Naive thymus-derived CD8-positive, alpha-beta T cell (primary cell): ENCODE results near the gene NELFCD. TPM values are rescaled to one million over a fixed set of nuclear protein-coding genes. Genes with fewer than 3 reads are reported as not detected.
"Not testable (repeated sequence)": the region's sequence is repeated elsewhere in the genome, so short reads cannot be mapped to it uniquely, and the experiment has no call there.

Source experiments
- ATAC-seq, 2 donors: fragments of 150-1000 bp; cut with Tn5 transposase in 1 of 2; sonication (Bioruptor Pico), chemical (Tn5 transposase) in 1 of 2; 1 replicate in 1 of 2; 2 replicates in 1 of 2; pipeline ENCODE4 v1.10.0; 2021; ENCODE audit warnings: mild to moderate bottlenecking in 2 of 2, moderate library complexity in 2 of 2
- POLR2A ChIA-PET: fragments of 350-600 bp; sonication (Branson Sonifier 250); formaldehyde crosslinking; loops from one replicate; lab custom pipeline; 2021; ENCODE audit warnings: antibody characterized with exemption; lab: Charles Lee
- DNase-seq, 10 donors: peaks; one replicate each; pipeline versions ENCODE4 v3.0.0 to v3.0.0-alpha.2; 2020 to 2022
- H3K27ac Mint-ChIP-seq, 10 donors: one replicate each; pipeline ENCODE4 v1.8.0; 2020 to 2022; ENCODE audit warnings: mild to moderate bottlenecking in 10 of 10, mixed read lengths in 10 of 10, moderate library complexity in 4 of 10, inconsistent platforms in 1 of 10
- H3K27me3 Mint-ChIP-seq, 5 donors: one replicate each; pipeline ENCODE4 v1.8.0; 2021 to 2022; ENCODE audit warnings: mixed read lengths in 5 of 5
- H3K36me3 Mint-ChIP-seq, 3 donors: one replicate each; pipeline ENCODE4 v1.8.0; 2020 to 2022; ENCODE audit warnings: mixed read lengths in 3 of 3, mild to moderate bottlenecking in 2 of 3, inconsistent platforms in 1 of 3
- H3K4me1 Mint-ChIP-seq, 4 donors: one replicate each; pipeline ENCODE4 v1.8.0; 2021 to 2022; ENCODE audit warnings: mixed read lengths in 4 of 4
- H3K4me3 Mint-ChIP-seq, 10 donors: one replicate each; pipeline ENCODE4 v1.8.0; 2020 to 2022; ENCODE audit warnings: mild to moderate bottlenecking in 10 of 10, mixed read lengths in 10 of 10, moderate library complexity in 6 of 10, inconsistent platforms in 1 of 10
- H3K9me3 Mint-ChIP-seq, 9 donors: one replicate each; pipeline ENCODE4 v1.8.0; 2020 to 2022; ENCODE audit warnings: mixed read lengths in 9 of 9, mild to moderate bottlenecking in 3 of 9, inconsistent platforms in 1 of 9, moderate library complexity in 1 of 9
- polyA plus RNA-seq, 3 donors: library from polyadenylated mRNA; unstranded; fragments of 300-500 nt; fragmentation: Illumina TruSeq; gene quantifications; one replicate each; pipeline ENCODE4 v1.2.3, GENCODE V29; 2021
- total RNA-seq, 8 experiments: library from RNA in 2 of 8; stranded (reverse) in 2 of 8; gene quantifications; one replicate each; pipeline ENCODE4 v1.2.3 and lab custom pipeline; 2021 to 2026

Gene NELFCD
- total RNA-seq = 100 to 1,000 TPM in 1 of 2 experiments, 10 to 100 TPM in 1; 92.4 to 101 TPM
- polyA plus RNA-seq = 10 to 100 TPM; 63.6 to 76.5 (median 74.0) TPM
- 79.5 to 176 (median 101) reads per million in 6 experiments for total RNA-seq (lab: John Stamatoyannopoulos, UW)

- H3K27ac Mint-ChIP-seq = peak within 1 kb of the TSS; percentile 53 to 95 (median 91)
- peak; percentile 94 for ATAC-seq
- peak; percentile 76 to 97 (median 88) for DNase-seq
- H3K27me3 Mint-ChIP-seq = peaks cover 0 to 1% (median 0%) of the 10 kb centered on the region in 5 donors
- peaks cover 22 to 46% (median 34%) of the 10 kb centered on the region in 4 donors for H3K4me1 Mint-ChIP-seq
- POLR2A ChIA-PET = interaction anchor here (0.7 to 2.5 kb wide), 10 partner anchors 17 to 241 kb away, joined by 3 to 40 read pairs (median 6); partner anchors contain the start of genes ATP5F1E and PRELID3B
- peak within 1 kb of the TSS; percentile 54 to 95 (median 92) for H3K4me3 Mint-ChIP-seq
- peaks cover 0 to 4% (median 3%) of the 10 kb centered on the region in 3 donors for H3K36me3 Mint-ChIP-seq
- H3K9me3 Mint-ChIP-seq = peaks cover 0 to 14% (median 9%) of the 10 kb centered on the region in 9 donors
Measured at GRCh38 chr20:58980711-58981627, at the start of gene NELFCD. TSS of gene NELFCD (plus strand) at chr20:58981256. CDS start at chr20:58981310, 54 bp downstream.

GRCh38 chr20:58932170-58932569 is 48.9 kb upstream of the NELFCD start:
- Mint-ChIP-seq H3K27me3 (peaks cover 5 to 32% (median 21%) of the 10 kb centered on the region in 5 donors), H3K9me3 (peaks cover 0 to 5% (median 0%) of the 10 kb centered on the region in 9 donors), H3K4me1 (no peaks in the 10 kb centered on the region), H3K27ac (no peak overlapping the region), H3K36me3 (peaks cover 0 to 5% (median 4%) of the 10 kb centered on the region in 3 donors), H3K4me3 (no peak overlapping the region)
- DNase-seq (no peak), ATAC-seq (no peak)
- POLR2A ChIA-PET = no interaction called here

- POLR2A ChIA-PET = no interaction called here
- no peak for DNase-seq
- peaks cover 0 to 9% (median 6%) of the 10 kb centered on the region in 5 donors for H3K27me3 Mint-ChIP-seq
- H3K4me1 Mint-ChIP-seq = peaks cover 0 to 9% (median 0%) of the 10 kb centered on the region in 4 donors
- peaks cover 0 to 5% (median 4%) of the 10 kb centered on the region in 3 donors for H3K36me3 Mint-ChIP-seq
- no peak overlapping the region for H3K27ac Mint-ChIP-seq
- no peak for ATAC-seq
- no peak overlapping the region for H3K4me3 Mint-ChIP-seq
- H3K9me3 Mint-ChIP-seq = peaks cover 0 to 5% (median 0%) of the 10 kb centered on the region in 9 donors
Measured at GRCh38 chr20:58938078-58938477, 43.0 kb upstream of the NELFCD start.

GRCh38 chr20:58938541-58938940 is 42.5 kb upstream of the NELFCD start:
- POLR2A ChIA-PET = no interaction called here
- peaks cover 0 to 5% (median 0%) of the 10 kb centered on the region in 9 donors for H3K9me3 Mint-ChIP-seq
- peaks cover 0 to 9% (median 0%) of the 10 kb centered on the region in 4 donors for H3K4me1 Mint-ChIP-seq
- no peak for ATAC-seq
- no peak overlapping the region for H3K4me3 Mint-ChIP-seq
- no peak for DNase-seq
- H3K27ac Mint-ChIP-seq = no peak overlapping the region
- peaks cover 0 to 8% (median 5%) of the 10 kb centered on the region in 5 donors for H3K27me3 Mint-ChIP-seq
- peaks cover 0 to 5% (median 4%) of the 10 kb centered on the region in 3 donors for H3K36me3 Mint-ChIP-seq

- no peak overlapping the region for H3K27ac Mint-ChIP-seq
- peaks cover 0 to 9% (median 0%) of the 10 kb centered on the region in 4 donors for H3K4me1 Mint-ChIP-seq
- POLR2A ChIA-PET = no interaction called here
- DNase-seq = no peak
- ATAC-seq = no peak
- H3K9me3 Mint-ChIP-seq = peaks cover 0 to 2% (median 0%) of the 10 kb centered on the region in 9 donors
- peaks cover 0 to 6% (median 3%) of the 10 kb centered on the region in 5 donors for H3K27me3 Mint-ChIP-seq
- no peaks in the 10 kb centered on the region for H3K36me3 Mint-ChIP-seq
- H3K4me3 Mint-ChIP-seq = no peak overlapping the region
Measured at GRCh38 chr20:58941471-58941870, 39.6 kb upstream of the NELFCD start.

- peaks cover 0 to 3% (median 0%) of the 10 kb centered on the region in 5 donors for H3K27me3 Mint-ChIP-seq
- H3K36me3 Mint-ChIP-seq = no peaks in the 10 kb centered on the region
- DNase-seq (no peak), ATAC-seq (no peak)
- peaks cover 0 to 9% (median 0%) of the 10 kb centered on the region in 4 donors for H3K4me1 Mint-ChIP-seq
- no peak overlapping the region for H3K4me3 Mint-ChIP-seq
- no peaks in the 10 kb centered on the region for H3K9me3 Mint-ChIP-seq
- no peak overlapping the region for H3K27ac Mint-ChIP-seq
- POLR2A ChIA-PET = no interaction called here
Measured at GRCh38 chr20:58942549-58942948, 38.5 kb upstream of the NELFCD start.

- DNase-seq (no peak), ATAC-seq (no peak)
- POLR2A ChIA-PET = no interaction called here
- Mint-ChIP-seq H3K4me1 (no peaks in the 10 kb centered on the region), H3K4me3 (no peak overlapping the region), H3K27me3 (peaks cover 0 to 9% (median 2%) of the 10 kb centered on the region in 5 donors), H3K9me3 (no peaks in the 10 kb centered on the region), H3K27ac (peak overlapping the region in 1 of 10 donors; percentile 41), H3K36me3 (no peaks in the 10 kb centered on the region)
Measured at GRCh38 chr20:58944610-58945009, 36.4 kb upstream of the NELFCD start.

GRCh38 chr20:58945965-58946631 is 35.0 kb upstream of the NELFCD start:
- ATAC-seq (no peak), DNase-seq (no peak)
- Mint-ChIP-seq H3K27ac (no peak overlapping the region), H3K36me3 (no peaks in the 10 kb centered on the region), H3K9me3 (no peaks in the 10 kb centered on the region), H3K27me3 (peaks cover 0 to 9% (median 2%) of the 10 kb centered on the region in 5 donors), H3K4me1 (no peaks in the 10 kb centered on the region), H3K4me3 (no peak overlapping the region)
- POLR2A ChIA-PET = interaction anchor here (1.1 kb wide), 1 partner anchor 22 kb away, joined by 3 read pairs; no protein-coding TSS in a partner anchor

GRCh38 chr20:58947797-58948388 is 33.2 kb upstream of the NELFCD start:
- H3K27ac Mint-ChIP-seq, ATAC-seq, H3K9me3 Mint-ChIP-seq, H3K27me3 Mint-ChIP-seq, H3K4me3 Mint-ChIP-seq, POLR2A ChIA-PET, DNase-seq, H3K4me1 Mint-ChIP-seq, H3K36me3 Mint-ChIP-seq: not testable (repeated sequence)

- Mint-ChIP-seq H3K4me3 (no peak overlapping the region), H3K9me3 (no peaks in the 10 kb centered on the region), H3K27me3 (peaks cover 0 to 9% (median 3%) of the 10 kb centered on the region in 5 donors), H3K27ac (no peak overlapping the region), H3K4me1 (no peaks in the 10 kb centered on the region), H3K36me3 (no peaks in the 10 kb centered on the region)
- DNase-seq (no peak), ATAC-seq (no peak)
- POLR2A ChIA-PET = no interaction called here
Measured at GRCh38 chr20:58950603-58951002, 30.5 kb upstream of the NELFCD start.

GRCh38 chr20:58953050-58953449 is 28.0 kb upstream of the NELFCD start:
- POLR2A ChIA-PET = no interaction called here
- Mint-ChIP-seq H3K4me1 (no peaks in the 10 kb centered on the region), H3K27me3 (peaks cover 0 to 8% (median 3%) of the 10 kb centered on the region in 5 donors), H3K36me3 (no peaks in the 10 kb centered on the region), H3K4me3 (no peak overlapping the region), H3K9me3 (no peaks in the 10 kb centered on the region), H3K27ac (no peak overlapping the region)
- ATAC-seq = no peak
- no peak for DNase-seq

- Mint-ChIP-seq H3K4me3 (no peak overlapping the region), H3K27ac (no peak overlapping the region), H3K9me3 (no peaks in the 10 kb centered on the region), H3K36me3 (no peaks in the 10 kb centered on the region), H3K27me3 (peaks cover 0 to 5% (median 0%) of the 10 kb centered on the region in 5 donors), H3K4me1 (no peaks in the 10 kb centered on the region)
- no peak for DNase-seq
- no peak for ATAC-seq
- POLR2A ChIA-PET = no interaction called here
Measured at GRCh38 chr20:58956078-58956477, 25.0 kb upstream of the NELFCD start.
